Activated naive CD8-positive, alpha-beta T cell treated with anti-CD3 and anti-CD28 coated beads, Interleukin-2, amount 50 U/mL, for 16 hours (primary cell): ENCODE results near the gene DDX1.
"Not testable (repeated sequence)": the region's sequence is repeated elsewhere in the genome, so short reads cannot be mapped to it uniquely, and the experiment has no call there.

Source experiments
- DNase-seq: peaks from one replicate; pipeline ENCODE4 v3.0.0-alpha.2; 2020; ENCODE audit warnings: low read depth, low spot score

Gene DDX1

GRCh38 chr2:15616850-15617777, 25.4 kb downstream of the DDX1 start:
- DNase-seq: no peak

GRCh38 chr2:15617778-15618448, 26.2 kb downstream of the DDX1 start:
- no peak for DNase-seq

- DNase-seq: no peak
Measured at GRCh38 chr2:15618449-15618855, 26.8 kb downstream of the DDX1 start.

GRCh38 chr2:15619076-15619475, 27.4 kb downstream of the DDX1 start:
- no peak for DNase-seq

GRCh38 chr2:15619510-15619909, 27.8 kb downstream of the DDX1 start:
- no peak for DNase-seq

- DNase-seq: no peak
Measured at GRCh38 chr2:15619938-15620337, 28.3 kb downstream of the DDX1 start.

GRCh38 chr2:15620340-15620739, 28.7 kb downstream of the DDX1 start:
- DNase-seq: no peak

GRCh38 chr2:15620857-15621471, 29.3 kb downstream of the DDX1 start:
- no peak for DNase-seq

GRCh38 chr2:15621472-15621870, 29.8 kb downstream of the DDX1 start:
- not testable (repeated sequence) for DNase-seq

- no peak for DNase-seq
Measured at GRCh38 chr2:15622214-15622613, 30.5 kb downstream of the DDX1 start.

GRCh38 chr2:15622614-15623480, 31.2 kb downstream of the DDX1 start:
- DNase-seq: no peak

GRCh38 chr2:15623481-15623796, 31.8 kb downstream of the DDX1 start:
- no peak for DNase-seq

GRCh38 chr2:15623898-15624541, 32.4 kb downstream of the DDX1 start:
- no peak for DNase-seq

GRCh38 chr2:15624903-15625302, 33.2 kb downstream of the DDX1 start:
- DNase-seq: no peak

- no peak for DNase-seq
Measured at GRCh38 chr2:15625344-15626036, 33.8 kb downstream of the DDX1 start.

GRCh38 chr2:15626126-15626525, 34.5 kb downstream of the DDX1 start:
- DNase-seq: no peak

- no peak for DNase-seq
Measured at GRCh38 chr2:15626967-15627366, 35.3 kb downstream of the DDX1 start.

- no peak for DNase-seq
Measured at GRCh38 chr2:15627817-15628684, 36.4 kb downstream of the DDX1 start.
